A673 (cell line): Measurements from ENCODE around the gene ACKR3.

Experiments used
- EZH2 ChIP-seq: fragments of 200-600 bp; sonication (generic); IDR thresholded peaks from 2 replicates; pipeline ENCODE4 v1.6.1; 2017; ENCODE audit warnings: borderline replicate concordance, low read depth, mild to moderate bottlenecking, mixed read lengths, antibody characterized with exemption, low read length; ENCODE audit not compliant: poor library complexity, severe bottlenecking
- TF ChIP-seq, protein P1 (sequence below): fragments of 300-800, 200-600 bp; sonication (generic); conservative IDR thresholded peaks from 2 replicates; pipeline ENCODE4 v1.5.1; 2017; ENCODE audit warnings: low read depth, mild to moderate bottlenecking, antibody characterized with exemption, low read length, moderate library complexity, mixed read lengths

DNA sequence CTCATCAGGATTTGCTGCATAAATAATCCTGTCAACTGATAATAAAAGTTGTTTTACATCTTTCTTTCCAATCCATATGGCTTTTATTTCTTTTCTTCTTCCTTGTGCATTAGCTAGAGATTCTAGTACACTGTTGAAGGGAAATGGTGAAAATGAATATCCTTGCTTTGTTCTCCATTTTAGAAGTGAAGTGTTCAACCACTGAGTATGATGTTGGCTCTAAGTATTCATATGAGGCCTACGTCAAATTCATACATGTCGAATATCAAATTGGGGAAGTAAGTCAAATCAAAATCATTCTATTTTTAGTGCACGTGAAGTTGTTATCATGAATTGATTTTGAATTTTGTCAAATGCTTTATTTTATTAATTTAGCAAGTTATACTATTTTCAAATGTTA lies 7.8 kb upstream of the ACKR3 start:
- TF ChIP-seq, protein P1, sequence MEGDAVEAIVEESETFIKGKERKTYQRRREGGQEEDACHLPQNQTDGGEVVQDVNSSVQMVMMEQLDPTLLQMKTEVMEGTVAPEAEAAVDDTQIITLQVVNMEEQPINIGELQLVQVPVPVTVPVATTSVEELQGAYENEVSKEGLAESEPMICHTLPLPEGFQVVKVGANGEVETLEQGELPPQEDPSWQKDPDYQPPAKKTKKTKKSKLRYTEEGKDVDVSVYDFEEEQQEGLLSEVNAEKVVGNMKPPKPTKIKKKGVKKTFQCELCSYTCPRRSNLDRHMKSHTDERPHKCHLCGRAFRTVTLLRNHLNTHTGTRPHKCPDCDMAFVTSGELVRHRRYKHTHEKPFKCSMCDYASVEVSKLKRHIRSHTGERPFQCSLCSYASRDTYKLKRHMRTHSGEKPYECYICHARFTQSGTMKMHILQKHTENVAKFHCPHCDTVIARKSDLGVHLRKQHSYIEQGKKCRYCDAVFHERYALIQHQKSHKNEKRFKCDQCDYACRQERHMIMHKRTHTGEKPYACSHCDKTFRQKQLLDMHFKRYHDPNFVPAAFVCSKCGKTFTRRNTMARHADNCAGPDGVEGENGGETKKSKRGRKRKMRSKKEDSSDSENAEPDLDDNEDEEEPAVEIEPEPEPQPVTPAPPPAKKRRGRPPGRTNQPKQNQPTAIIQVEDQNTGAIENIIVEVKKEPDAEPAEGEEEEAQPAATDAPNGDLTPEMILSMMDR = no peak
- TF ChIP-seq EZH2 = no peak
